GM23248 (cell line): ENCODE measurements around the gene MAP2K5. TPM values are rescaled to one million over a fixed set of nuclear protein-coding genes. Genes with fewer than 3 reads are reported as not detected.
A peak's percentile ranks its signal among the peaks of the same experiment; 100 is the strongest.

ENCODE experiments used
- DNase-seq: peaks from one replicate; pipeline ENCODE4 v3.0.0-alpha.2; 2015
- H2AFZ ChIP-seq: fragments of 200-600 bp; sonication (generic); 2 replicates; pipeline ENCODE4 v1.6.1; 2016; ENCODE audit warnings: antibody characterized with exemption
- H3F3A ChIP-seq: fragments of 200-600 bp; sonication (generic); 2 replicates; pipeline ENCODE4 v1.6.1; 2016; ENCODE audit warnings: mild to moderate bottlenecking, antibody characterized with exemption, mixed run types; ENCODE audit not compliant: insufficient read depth
- H3K27ac ChIP-seq: fragments of 200-600 bp; sonication (generic); 2 replicates; pipeline ENCODE4 v1.5.1; 2016; ENCODE audit warnings: mild to moderate bottlenecking
- H3K27me3 ChIP-seq: fragments of 200-600 bp; sonication (generic); replicated peaks from 2 replicates; pipeline ENCODE4 v1.6.1; 2016; ENCODE audit warnings: mild to moderate bottlenecking; ENCODE audit not compliant: insufficient read depth
- H3K36me3 ChIP-seq: fragments of 200-600 bp; sonication (generic); 2 replicates; pipeline ENCODE4 v1.6.1; 2016; ENCODE audit warnings: low read depth, mild to moderate bottlenecking
- H3K4me1 ChIP-seq: fragments of 200-600 bp; sonication (generic); 2 replicates; pipeline ENCODE4 v1.6.1; 2016; ENCODE audit warnings: mild to moderate bottlenecking; ENCODE audit not compliant: insufficient read depth
- H3K4me2 ChIP-seq: fragments of 200-600 bp; sonication (generic); one replicate; pipeline ENCODE4 v1.6.1; 2016; ENCODE audit warnings: mild to moderate bottlenecking; ENCODE audit not compliant: unreplicated experiment
- H3K4me3 ChIP-seq: fragments of 200-600 bp; sonication (generic); 2 replicates; pipeline ENCODE4 v1.5.1; 2016; ENCODE audit warnings: mild to moderate bottlenecking
- H3K79me2 ChIP-seq: fragments of 200-600 bp; sonication (generic); 2 replicates; pipeline ENCODE4 v1.6.1; 2016; ENCODE audit warnings: mild to moderate bottlenecking; ENCODE audit not compliant: insufficient read depth
- H3K9ac ChIP-seq: fragments of 200-600 bp; sonication (generic); 2 replicates; pipeline ENCODE4 v1.6.1; 2016; ENCODE audit warnings: mild to moderate bottlenecking
- H3K9me2 ChIP-seq: fragments of 200-600 bp; sonication (generic); 2 replicates; pipeline ENCODE4 v1.6.1; 2016; ENCODE audit warnings: mixed run types, mild to moderate bottlenecking, moderate library complexity; ENCODE audit not compliant: insufficient read depth
- H3K9me3 ChIP-seq: fragments of 200-600 bp; sonication (generic); one replicate; pipeline ENCODE4 v1.6.1; 2017; ENCODE audit warnings: low read depth
- H4K20me1 ChIP-seq: fragments of 200-600 bp; sonication (generic); 2 replicates; pipeline ENCODE4 v1.6.0; 2016; ENCODE audit not compliant: insufficient read depth
- EZH2 ChIP-seq: fragments of 200-600 bp; sonication (generic); IDR thresholded peaks from 2 replicates; pipeline ENCODE4 v1.6.1; 2018; ENCODE audit warnings: antibody characterized with exemption, mild to moderate bottlenecking; ENCODE audit not compliant: insufficient read depth, poor library complexity, severe bottlenecking
- EZH2phosphoT487 ChIP-seq: fragments of 200-600 bp; sonication (generic); IDR thresholded peaks from 2 replicates; pipeline ENCODE4 v1.6.1; 2018; ENCODE audit warnings: antibody characterized with exemption, moderate library complexity, mild to moderate bottlenecking, low read depth; ENCODE audit not compliant: insufficient read depth
- WGBS, 2 experiments: methylation state at CpG; one replicate each; pipeline ENCODE4 v1.1.6; 2015 to 2017; ENCODE audit warnings: low lambda C conversion rate in 2 of 2, low coverage in 1 of 2; ENCODE audit errors: missing lambda C conversion rate in 2 of 2; 5-methylcytosine and 5-hydroxymethylcytosine counted together
- in situ Hi-C: fragments of 300-500 bp; cut with MboI; formaldehyde crosslinking; loops from 2 replicates; pipeline ENCODE4 v1.15.0; 2020
- polyA plus RNA-seq: library from polyadenylated mRNA; unstranded; fragments of >200 nt; fragmentation: Nextera tagmentation; extraction: Ambion mirVana; gene quantifications from 2 replicates; pipeline ENCODE4 v1.2.1, GENCODE V29; 2016
- total RNA-seq: library from RNA; depleted of rRNA; stranded (reverse); fragments of >200 nt; shearing (Covaris generic); gene quantifications from 2 replicates; pipeline ENCODE4 v1.2.3, GENCODE V29; 2014

Gene MAP2K5
- total and polyA plus RNA-seq, 2 experiments from 2014 or later, result 2.8 to 15.0 TPM

DNA sequence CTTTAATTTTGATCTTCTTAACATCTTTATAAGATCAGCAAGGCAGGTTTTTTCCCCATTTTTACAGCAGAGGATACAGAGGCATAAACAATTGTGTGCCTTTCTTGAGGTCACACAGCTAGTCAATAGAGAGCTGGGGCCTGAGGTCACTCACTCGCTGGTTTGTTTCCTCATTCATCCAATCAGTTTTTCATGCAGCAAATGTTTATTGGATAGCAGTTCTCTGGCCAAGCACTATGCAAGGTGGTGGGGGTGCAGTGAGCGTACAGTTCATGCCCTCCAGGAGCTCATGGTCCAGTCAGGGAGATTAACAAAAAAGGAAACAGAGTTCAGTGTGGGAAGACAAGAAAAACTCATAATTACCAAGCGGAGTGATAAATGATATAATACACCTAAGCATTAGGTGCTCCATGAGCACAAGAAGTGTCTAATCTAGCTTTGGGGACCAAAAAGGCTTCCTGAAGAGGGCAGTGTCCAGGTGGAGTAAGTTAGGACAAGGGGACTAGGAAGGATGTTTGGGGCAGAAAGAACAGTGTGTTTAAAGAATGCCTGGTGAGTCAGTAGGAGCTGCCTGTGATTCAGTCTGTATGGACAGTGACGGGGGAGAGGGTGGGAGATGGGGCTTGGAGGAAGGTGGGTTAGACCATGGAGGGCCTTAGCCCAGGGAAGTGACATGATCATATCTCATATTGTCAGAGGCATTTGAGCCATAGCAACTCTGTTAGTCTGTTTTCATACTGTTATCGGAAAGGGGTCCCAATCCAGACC lies 29.3 kb downstream of the MAP2K5 start:
- Histone ChIP-seq H3K4me3 (no peak overlapping the region), H3K27ac (no peak overlapping the region), H3K9me2 (no peaks in the 10 kb centered on the region), H3K9me3 (no peaks in the 10 kb centered on the region), H3K4me2 (no peak overlapping the region), H4K20me1 (no peaks in the 10 kb centered on the region), H3K9ac (no peak overlapping the region), H3K79me2 (no peaks in the 10 kb centered on the region), H3K27me3 (no peaks in the 10 kb centered on the region), H3K36me3 (no peaks in the 10 kb centered on the region), H2AFZ (no peak overlapping the region), H3K4me1 (no peaks in the 10 kb centered on the region), H3F3A (no peaks in the 10 kb centered on the region)
- in situ Hi-C loops, result no loop called here
- TF ChIP-seq EZH2phosphoT487 (no peak), EZH2 (no peak)
- no peak for DNase-seq
- WGBS, 2 experiments, result 96 to 97% methylated on average over 5 of the region's 5 CpGs

GRCh38 chr15:67573194-67573593 lies 30.7 kb downstream of the MAP2K5 start:
- no peak for DNase-seq
- no peak for TF ChIP-seq EZH2phosphoT487
- TF ChIP-seq EZH2, result no peak
- no peak overlapping the region for H2AFZ ChIP-seq
- H3K9me3 ChIP-seq, result no peaks in the 10 kb centered on the region
- no peak overlapping the region for H3K4me3 ChIP-seq
- in situ Hi-C loops, result no loop called here
- no peaks in the 10 kb centered on the region for H3K27me3 ChIP-seq
- no peak overlapping the region for H3K4me2 ChIP-seq
- no peaks in the 10 kb centered on the region for H3K4me1 ChIP-seq
- H3K9ac ChIP-seq, result no peak overlapping the region
- H4K20me1 ChIP-seq, result no peaks in the 10 kb centered on the region
- no peaks in the 10 kb centered on the region for H3K9me2 ChIP-seq
- 98% methylated on average over 3 of the region's 3 CpGs for WGBS, 2 experiments
- H3F3A ChIP-seq, result no peaks in the 10 kb centered on the region
- no peak overlapping the region for H3K27ac ChIP-seq
- H3K79me2 ChIP-seq, result no peaks in the 10 kb centered on the region
- no peaks in the 10 kb centered on the region for H3K36me3 ChIP-seq

DNA sequence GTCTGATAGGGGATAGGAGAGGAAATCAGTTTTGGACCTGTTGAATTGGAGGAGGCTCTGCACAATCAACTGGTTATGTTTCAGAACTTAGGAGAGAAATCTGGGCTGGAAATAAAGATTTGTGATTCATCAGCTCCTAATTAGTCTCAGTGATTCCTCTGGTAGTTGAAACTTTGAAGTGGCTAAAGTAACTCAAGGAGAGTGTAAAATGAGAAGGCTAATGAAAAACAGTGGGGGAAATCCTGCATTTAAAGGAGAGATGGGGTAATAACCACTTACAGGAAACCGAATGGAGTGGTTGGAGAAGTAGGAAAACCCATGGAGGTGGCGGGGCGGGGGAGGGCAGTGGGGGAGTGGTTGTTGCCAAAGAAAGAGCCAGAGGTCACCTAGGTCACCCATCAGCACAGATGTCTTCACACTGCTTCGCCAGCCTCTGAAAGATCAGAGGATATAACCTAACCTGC lies 32.6 kb downstream of the MAP2K5 start:
- no peaks in the 10 kb centered on the region for H3K4me1 ChIP-seq
- DNase-seq, result peak; percentile 15
- H2AFZ ChIP-seq, result no peak overlapping the region
- no peak overlapping the region for H3K4me3 ChIP-seq
- in situ Hi-C loops, result no loop called here
- no peaks in the 10 kb centered on the region for H3K9me2 ChIP-seq
- no peaks in the 10 kb centered on the region for H3K27me3 ChIP-seq
- no peaks in the 10 kb centered on the region for H4K20me1 ChIP-seq
- WGBS, 2 experiments, result 83 to 89% methylated on average over 4 of the region's 4 CpGs
- no peaks in the 10 kb centered on the region for H3K79me2 ChIP-seq
- no peak overlapping the region for H3K27ac ChIP-seq
- H3F3A ChIP-seq, result no peaks in the 10 kb centered on the region
- TF ChIP-seq EZH2phosphoT487 (no peak), EZH2 (no peak)
- H3K9me3 ChIP-seq, result no peaks in the 10 kb centered on the region
- H3K9ac ChIP-seq, result no peak overlapping the region
- no peaks in the 10 kb centered on the region for H3K36me3 ChIP-seq
- no peak overlapping the region for H3K4me2 ChIP-seq

DNA sequence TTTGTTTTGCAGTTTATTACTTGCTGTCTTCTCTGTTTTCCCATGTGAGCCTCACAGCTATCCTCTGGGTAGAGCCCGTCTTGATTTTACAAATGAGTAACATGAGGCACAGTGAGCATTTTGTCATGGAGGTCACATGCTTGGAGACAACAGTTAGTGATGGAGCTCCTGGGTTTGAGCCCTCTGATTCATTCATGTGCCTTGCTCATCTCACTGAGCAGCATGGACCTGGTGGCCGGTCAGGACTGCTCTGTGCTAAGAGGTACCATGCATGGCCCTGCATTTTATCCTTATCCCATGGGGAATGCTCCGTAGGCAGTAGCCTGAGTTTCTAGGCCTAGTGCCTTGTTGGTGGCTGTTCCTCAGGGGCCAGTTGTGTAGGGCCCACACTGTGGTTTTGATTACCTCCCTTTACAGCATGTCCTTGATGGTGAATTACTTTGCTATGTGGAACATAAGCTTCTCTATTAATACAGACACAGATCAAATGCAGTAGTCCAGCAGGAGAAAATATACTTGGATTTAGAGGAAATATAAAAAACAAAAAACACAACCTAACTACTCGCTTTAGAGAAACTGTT lies 35.6 kb downstream of the MAP2K5 start:
- H3K4me3 ChIP-seq, result no peak overlapping the region
- H3K36me3 ChIP-seq, result no peaks in the 10 kb centered on the region
- no peak overlapping the region for H3K4me2 ChIP-seq
- no peak overlapping the region for H2AFZ ChIP-seq
- no peak overlapping the region for H3K27ac ChIP-seq
- H3F3A ChIP-seq, result no peaks in the 10 kb centered on the region
- in situ Hi-C loops, result no loop called here
- no peaks in the 10 kb centered on the region for H3K9me3 ChIP-seq
- no peaks in the 10 kb centered on the region for H3K27me3 ChIP-seq
- TF ChIP-seq EZH2phosphoT487, result no peak
- TF ChIP-seq EZH2, result no peak
- no peaks in the 10 kb centered on the region for H3K4me1 ChIP-seq
- peak; percentile 21 for DNase-seq
- H4K20me1 ChIP-seq, result no peaks in the 10 kb centered on the region
- H3K9ac ChIP-seq, result no peak overlapping the region
- WGBS, 2 experiments, result 85 to 97% methylated on average over 4 of the region's 4 CpGs
- H3K9me2 ChIP-seq, result no peaks in the 10 kb centered on the region
- H3K79me2 ChIP-seq, result no peaks in the 10 kb centered on the region
